Pancreas (tissue), 10 donors: Measurements from ENCODE around the gene BRD3OS. TPM values are rescaled to one million over a fixed set of nuclear protein-coding genes. Genes with fewer than 3 reads are reported as not detected.

Experiments
- ATAC-seq, 4 donors: fragments of 200-7000 bp; cut with Tn5 transposase; one replicate each; pipeline versions ENCODE4 v1.8.0 to v1.9.1; 2020; ENCODE audit warnings: mild to moderate bottlenecking in 4 of 4, moderate library complexity in 4 of 4
- DNase-seq, 6 donors: peaks; one replicate each; pipeline ENCODE4 v3.0.0-alpha.2; 2020
- FAIRE-seq: peaks from 2 replicates; lab custom pipeline; 2012; peaks lifted over from hg19 to GRCh38; lab: Jason Lieb, UNC
- H3K27ac ChIP-seq, 4 donors: fragments of 200-600 bp; sonication (generic); 1 replicate in 3 of 4; 2 replicates in 1 of 4; pipeline versions ENCODE4 v1.5.0 to v1.8.0; 2020
- H3K27me3 ChIP-seq, 4 donors: fragments of 200-600 bp; one replicate each; pipeline ENCODE4 v1.8.0; 2021
- H3K36me3 ChIP-seq, 3 donors: fragments of 200-600 bp; sonication (generic) in 1 of 3; one replicate each; pipeline versions ENCODE4 v1.5.0 to v1.8.0; 2020 to 2021
- H3K4me1 ChIP-seq, 3 donors: fragments of 200-600 bp; one replicate each; pipeline ENCODE4 v1.8.0; 2021
- H3K4me3 ChIP-seq, 4 donors: fragments of 200-600 bp; sonication (generic) in 2 of 4; one replicate each; pipeline versions ENCODE4 v1.5.0 to v1.8.0; 2020 to 2021
- H3K9me3 ChIP-seq, 4 donors: fragments of 200-600 bp; one replicate each; pipeline ENCODE4 v1.8.0; 2021
- WGBS, 2 donors: extraction: QIAGEN DNeasy Blood & Tissue Kit; methylation state at CpG; one replicate each; pipeline ENCODE4 v1.1.7; 2013; 5-methylcytosine and 5-hydroxymethylcytosine counted together
- intact Hi-C, 3 donors: fragments of 100-400 bp; cut with DNase I; formaldehyde crosslinking; loops; one replicate each; pipeline versions ENCODE4 v1.11.1 to v1.14.2; 2022
- polyA plus RNA-seq, 2 donors: library from polyadenylated mRNA; stranded (reverse); fragments of 200-250 nt; gene quantifications; one replicate each; pipeline ENCODE4 v1.2.3, GENCODE V29; 2013
- total RNA-seq, 6 donors: library from RNA; stranded (reverse); fragmentation: NEBNext Ultra II Directional in 4 of 6; extraction: Animal tissue kit (Norgen Biotek cat#: 25700) in 4 of 6; gene quantifications; one replicate each; pipeline versions ENCODE4 v1.2.1 to v1.2.4, GENCODE V29; 2021 to 2023
- TF ChIP-seq, protein P1 (sequence below), 4 donors: fragments of 200-600 bp; sonication (generic) in 3 of 4; IDR thresholded peaks; one replicate each; pipeline versions ENCODE4 v1.5.0 to v1.8.0; 2021; ENCODE audit warnings: antibody characterized with exemption in 4 of 4
- donor health status: healthy with polysubstance abuse.
- donor health status: DM: no; HTN: no; CAD: no; lungs with moderate emphysema.
- donor health status: DM: no; HTN: no; CAD: no.
- donor health status: control.
- donor health status: control.
- donor health status: Bipolar disorder and iron deficiency.
- donor health status: DM: yes; HTN: yes; CAD: no.
- donor health status: DM: no; HTN: no; CAD: no.
- donor health status: DM: no; HTN: no; CAD: no.
- donor health status: DM: yes; HTN: yes; CAD: no.

Gene BRD3OS
- total and polyA plus RNA-seq, 8 donors, result 4.8 to 12.5 (median 7.3) TPM

DNA sequence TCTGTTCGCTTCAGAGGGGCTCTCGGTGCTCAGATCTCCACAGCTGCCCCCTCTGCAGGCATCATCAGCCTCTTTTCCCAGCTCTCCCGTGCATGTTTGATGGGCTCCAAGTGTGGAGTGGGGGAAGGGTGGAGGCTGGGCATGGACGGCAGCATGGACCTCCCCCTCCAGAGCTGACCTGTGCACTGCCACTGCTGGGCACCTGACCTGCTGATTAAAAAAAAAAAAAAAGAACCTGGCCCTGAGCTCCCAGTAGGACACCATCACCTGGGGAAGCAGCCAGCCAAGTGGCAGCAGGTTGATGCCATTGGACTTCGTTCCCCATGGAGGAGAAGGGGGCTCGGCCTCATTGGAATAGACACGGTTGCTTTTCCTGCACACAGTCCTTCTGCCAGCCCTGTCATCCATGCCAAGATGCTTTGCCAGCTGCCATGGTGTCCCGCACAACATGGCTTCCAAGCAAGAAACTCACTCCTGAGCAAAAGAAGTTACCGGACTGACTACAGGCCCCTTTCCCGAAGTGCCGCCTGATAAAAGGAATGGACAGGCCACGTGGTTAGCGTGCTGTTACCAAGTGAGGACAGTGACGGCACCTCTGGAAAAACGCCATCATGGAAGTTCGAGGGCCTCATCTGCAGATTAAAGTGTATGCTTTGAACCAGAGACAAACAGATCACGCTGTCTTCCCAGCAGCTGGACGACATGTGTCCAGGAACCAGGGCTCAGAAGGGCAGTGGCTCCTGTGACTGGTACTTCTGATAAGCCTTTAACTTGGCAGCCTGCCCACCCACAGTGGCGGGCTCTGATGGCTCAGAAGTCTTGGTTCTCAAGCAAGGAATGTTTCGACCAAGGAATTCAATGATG lies 14.7 kb upstream of the BRD3OS start:
- TF ChIP-seq, protein P1, sequence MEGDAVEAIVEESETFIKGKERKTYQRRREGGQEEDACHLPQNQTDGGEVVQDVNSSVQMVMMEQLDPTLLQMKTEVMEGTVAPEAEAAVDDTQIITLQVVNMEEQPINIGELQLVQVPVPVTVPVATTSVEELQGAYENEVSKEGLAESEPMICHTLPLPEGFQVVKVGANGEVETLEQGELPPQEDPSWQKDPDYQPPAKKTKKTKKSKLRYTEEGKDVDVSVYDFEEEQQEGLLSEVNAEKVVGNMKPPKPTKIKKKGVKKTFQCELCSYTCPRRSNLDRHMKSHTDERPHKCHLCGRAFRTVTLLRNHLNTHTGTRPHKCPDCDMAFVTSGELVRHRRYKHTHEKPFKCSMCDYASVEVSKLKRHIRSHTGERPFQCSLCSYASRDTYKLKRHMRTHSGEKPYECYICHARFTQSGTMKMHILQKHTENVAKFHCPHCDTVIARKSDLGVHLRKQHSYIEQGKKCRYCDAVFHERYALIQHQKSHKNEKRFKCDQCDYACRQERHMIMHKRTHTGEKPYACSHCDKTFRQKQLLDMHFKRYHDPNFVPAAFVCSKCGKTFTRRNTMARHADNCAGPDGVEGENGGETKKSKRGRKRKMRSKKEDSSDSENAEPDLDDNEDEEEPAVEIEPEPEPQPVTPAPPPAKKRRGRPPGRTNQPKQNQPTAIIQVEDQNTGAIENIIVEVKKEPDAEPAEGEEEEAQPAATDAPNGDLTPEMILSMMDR (IDR thresholded peaks at IDR 0.05), result no peak
- Histone ChIP-seq H3K9me3 (no peaks in the 10 kb centered on the region), H3K27me3 (no peaks in the 10 kb centered on the region), H3K4me1 (peaks cover 0 to 5% (median 0%) of the 10 kb centered on the region in 3 donors), H3K36me3 (no peaks in the 10 kb centered on the region), H3K4me3 (no peak overlapping the region), H3K27ac (no peak overlapping the region)
- FAIRE-seq, result no peak
- WGBS, 2 donors, result 47 to 49% methylated on average over 20 of the region's 20 CpGs
- ATAC-seq, result peak; percentile 48 to 84 (median 79)
- intact Hi-C loops, result no loop called here
- DNase-seq, result peak in 5 of 6 donors; percentile 30 to 78 (median 54)

DNA sequence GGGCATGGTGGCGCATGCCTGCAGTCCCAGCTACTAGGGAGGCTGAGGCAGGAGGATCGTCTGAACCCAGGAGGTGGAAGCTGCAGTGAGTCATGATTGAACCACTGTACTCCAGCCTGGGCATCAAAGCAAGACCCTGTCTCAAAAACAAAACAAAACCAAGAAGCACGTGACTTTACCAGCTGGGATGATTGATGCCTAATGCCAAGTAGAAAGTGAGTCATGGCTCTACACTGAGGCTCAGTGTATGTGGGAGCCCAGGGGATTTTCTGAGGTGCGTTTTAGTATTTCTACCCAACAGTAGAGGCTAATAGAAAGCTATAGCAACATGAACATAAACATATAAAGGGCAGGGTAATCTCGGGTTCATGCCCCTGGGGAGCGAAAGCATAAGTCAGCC lies 13.9 kb upstream of the BRD3OS start:
- 81 to 91% methylated on average over 6 of the region's 6 CpGs for WGBS, 2 donors
- ATAC-seq, result no peak
- Histone ChIP-seq H3K27me3 (no peaks in the 10 kb centered on the region), H3K9me3 (no peaks in the 10 kb centered on the region), H3K27ac (no peak overlapping the region), H3K4me3 (no peak overlapping the region), H3K4me1 (peaks cover 0 to 5% (median 0%) of the 10 kb centered on the region in 3 donors), H3K36me3 (no peaks in the 10 kb centered on the region)
- TF ChIP-seq, protein P1 (IDR thresholded peaks at IDR 0.05), result no peak
- FAIRE-seq, result no peak
- DNase-seq, result no peak
- intact Hi-C loops, result no loop called here

- no peak for DNase-seq
- intact Hi-C loops, result no loop called here
- Histone ChIP-seq H3K4me3 (no peak overlapping the region), H3K4me1 (peaks cover 0 to 5% (median 0%) of the 10 kb centered on the region in 3 donors), H3K27me3 (no peaks in the 10 kb centered on the region), H3K36me3 (no peaks in the 10 kb centered on the region), H3K9me3 (no peaks in the 10 kb centered on the region), H3K27ac (no peak overlapping the region)
- no peak for FAIRE-seq
- no peak for ATAC-seq
- TF ChIP-seq, protein P1 (IDR thresholded peaks at IDR 0.05), result no peak
- 90 to 92% methylated on average over 2 of the region's 2 CpGs for WGBS, 2 donors
Observed at GRCh38 chr9:134014946-134015345, 10.3 kb upstream of the BRD3OS start.

GRCh38 chr9:134024214-134024792 lies 978 bp upstream of the BRD3OS start:
- Histone ChIP-seq H3K9me3 (no peaks in the 10 kb centered on the region), H3K4me3 (peak overlapping the region in 1 of 4 donors; percentile 29), H3K27ac (peak overlapping the region in 1 of 4 donors; percentile 17), H3K36me3 (no peaks in the 10 kb centered on the region), H3K27me3 (no peaks in the 10 kb centered on the region), H3K4me1 (peaks cover 5 to 6% (median 5%) of the 10 kb centered on the region in 3 donors)
- peak in 1 of 6 donors; percentile 16 for DNase-seq
- WGBS, 2 donors, result 73% methylated on average over 4 of the region's 4 CpGs
- TF ChIP-seq, protein P1 (IDR thresholded peaks at IDR 0.05), result no peak
- no peak for FAIRE-seq
- intact Hi-C loops, result no loop called here
- no peak for ATAC-seq
